Fibroblast of skin of left biceps (primary cell): ENCODE data around the gene RAB5B.
A peak's percentile ranks its signal among the peaks of the same experiment; 100 is the strongest.
"Not testable (repeated sequence)": the region's sequence is repeated elsewhere in the genome, so short reads cannot be mapped to it uniquely, and the experiment has no call there.

Experiments
- DNase-seq, 2 experiments: peaks; one replicate each; pipeline ENCODE4 v3.0.0-alpha.2; 2013; ENCODE audit warnings: low read depth in 2 of 2

RAB5B gene

DNA sequence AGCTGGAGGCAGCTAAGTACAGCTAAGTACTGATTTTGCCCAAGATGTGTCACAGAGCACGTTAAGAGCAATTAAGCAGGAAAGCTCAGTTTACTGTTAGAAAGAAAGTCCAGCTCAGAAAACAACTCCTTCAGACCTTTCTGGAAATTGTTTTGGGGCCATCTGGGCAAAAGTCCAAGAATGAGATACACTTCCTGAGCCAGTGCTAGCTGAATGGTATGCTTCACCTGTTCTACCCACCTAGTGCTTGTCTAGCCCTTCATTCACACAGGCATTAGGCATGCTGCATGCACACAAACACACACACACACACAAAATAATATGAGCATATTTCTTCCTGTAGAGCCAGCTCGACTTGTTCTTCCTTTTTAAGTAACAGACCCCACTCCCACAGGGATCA is 40.3 kb downstream of the RAB5B start:
- DNase-seq, result no peak

DNA sequence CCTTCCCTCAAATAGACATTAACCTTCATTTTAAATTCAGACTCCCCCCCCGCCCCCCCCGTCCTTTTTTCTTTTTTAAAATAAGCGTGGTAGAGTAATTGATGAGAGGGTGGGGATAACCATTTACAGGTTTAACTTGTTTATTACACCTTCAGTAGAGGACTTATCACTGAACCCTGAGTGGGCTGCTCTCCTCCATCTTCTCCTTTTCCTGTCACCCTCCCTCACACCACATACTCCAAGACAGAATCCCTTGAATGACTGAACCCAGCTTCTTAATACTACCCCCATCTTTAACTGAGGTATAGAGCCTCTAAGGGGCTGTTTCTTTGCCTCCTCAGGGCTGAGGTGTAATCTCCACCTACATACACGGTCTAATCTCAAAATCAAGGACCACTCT is 43.3 kb downstream of the RAB5B start:
- no peak for DNase-seq

DNA sequence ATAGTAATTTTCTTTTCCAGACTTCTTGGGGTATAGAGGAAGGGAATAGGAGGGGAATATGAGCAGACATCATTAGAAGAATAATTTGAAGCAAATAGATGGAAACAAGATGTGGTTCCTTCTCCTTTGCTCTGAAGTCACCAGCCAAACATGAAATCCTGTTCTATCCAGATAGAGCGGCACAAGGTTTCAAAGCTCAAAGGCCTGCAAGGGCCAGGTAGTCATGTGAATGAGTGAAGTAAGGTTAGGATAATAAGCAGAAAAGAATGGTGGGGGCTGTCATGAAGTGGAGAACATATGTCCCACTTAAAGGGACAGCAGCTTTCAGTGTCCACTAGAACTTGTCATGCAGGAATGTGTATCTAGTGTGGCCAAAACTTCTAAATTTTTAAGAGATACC is 44.5 kb downstream of the RAB5B start:
- DNase-seq, result no peak

DNA sequence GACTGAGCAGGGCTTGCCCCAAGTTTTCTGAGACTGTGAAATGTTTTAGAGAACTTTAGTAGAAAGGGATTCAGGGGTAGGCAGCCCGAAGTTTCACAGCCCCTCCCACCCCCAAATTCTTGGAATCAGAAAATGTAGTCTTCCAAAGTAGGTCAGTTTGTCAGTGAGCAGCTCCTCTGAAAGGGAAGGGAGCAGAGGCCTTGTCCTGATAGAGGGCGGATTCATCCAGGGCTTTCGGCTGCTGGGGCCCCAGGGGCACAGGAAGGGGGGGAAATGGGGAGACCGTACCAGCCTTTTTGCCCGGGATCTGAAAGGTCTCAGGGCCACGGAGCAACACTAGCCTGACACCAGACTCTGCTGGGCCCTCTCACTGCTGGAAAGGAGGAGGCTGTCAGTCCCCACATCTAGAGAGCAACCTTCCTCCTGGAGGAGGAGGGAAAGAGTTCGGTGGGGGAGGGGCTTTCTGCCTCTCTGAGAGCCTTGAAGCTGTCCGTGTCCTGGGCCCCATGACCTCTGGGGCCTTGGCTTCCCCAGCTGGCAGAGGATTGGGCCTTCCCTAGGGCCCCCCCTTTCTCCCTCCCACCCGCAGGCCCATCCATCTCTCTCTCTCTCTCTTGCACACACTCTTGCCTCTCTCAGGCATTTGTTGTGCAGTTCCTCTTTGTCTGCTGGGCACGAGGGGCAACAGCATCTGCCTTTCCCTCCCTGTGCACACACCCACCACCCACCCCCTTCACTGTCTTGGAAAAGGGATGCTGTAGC is 46.7 kb downstream of the RAB5B start, which contains the start of gene IKZF4:
IKZF4 (plus strand) TSS at position 621 of the 762 bp plus-strand sequence. CDS start 451 bp downstream, outside the sequence.
- no peak for DNase-seq

DNA sequence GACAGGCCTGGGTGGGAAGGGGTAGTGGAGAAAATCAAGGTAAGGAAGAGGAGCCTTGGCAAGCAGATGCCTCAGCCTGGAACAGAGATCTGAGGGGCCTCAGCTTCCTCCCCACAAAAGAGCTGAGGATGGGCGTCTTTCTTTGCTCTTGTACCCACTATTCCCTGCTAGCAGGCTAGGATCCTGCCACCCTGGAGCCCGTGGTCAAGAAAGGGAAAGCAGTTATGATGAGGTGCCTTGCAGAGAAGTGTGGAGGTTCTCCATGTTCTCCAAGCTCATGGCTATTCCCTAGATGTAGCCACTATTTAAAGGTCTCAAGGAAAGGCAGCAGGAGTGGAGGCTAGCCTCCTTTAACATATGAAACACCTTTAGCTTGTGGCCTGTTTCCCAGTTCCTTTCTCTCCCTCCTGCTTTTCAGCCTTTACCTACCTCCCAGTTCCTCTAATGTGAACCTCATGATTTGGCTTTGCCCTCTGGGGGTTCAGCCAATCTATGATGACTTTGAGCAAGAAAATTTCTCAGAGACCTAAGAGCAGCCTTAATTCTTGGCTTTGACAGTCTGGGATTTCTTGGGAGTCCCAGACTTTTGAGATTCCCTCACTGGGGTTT is 48.1 kb downstream of the RAB5B start:
- no peak for DNase-seq

DNA sequence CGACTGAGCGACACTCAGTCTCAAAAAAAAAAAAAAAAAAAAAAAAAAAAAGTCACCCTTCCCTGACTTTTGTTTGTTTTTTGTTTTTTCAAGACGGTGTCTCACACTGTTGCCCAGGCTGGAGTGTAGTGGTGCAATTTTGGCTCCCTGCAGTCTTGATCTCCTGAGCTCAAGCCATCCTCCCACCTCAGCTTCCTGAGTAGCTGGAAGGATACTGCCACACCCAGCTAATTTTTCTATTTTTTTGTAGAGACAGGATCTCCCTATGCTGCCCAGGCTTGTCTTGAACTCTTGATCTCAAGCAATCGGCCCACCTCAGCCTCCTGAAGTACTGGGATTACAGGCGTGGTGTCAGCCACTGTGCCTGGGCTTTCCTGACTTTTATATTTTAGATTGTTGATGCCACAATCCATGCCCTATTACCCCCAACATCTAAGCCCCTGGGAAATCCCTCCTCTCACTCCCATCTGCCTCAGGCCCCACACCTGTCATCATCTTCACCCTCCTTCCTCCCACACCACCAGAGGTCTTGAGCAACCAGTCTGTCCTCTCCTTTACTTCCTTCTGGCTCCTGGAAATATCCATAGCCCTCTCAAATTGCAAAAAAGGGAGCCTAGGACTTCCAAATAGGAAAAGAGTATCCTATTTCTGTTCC is 54.8 kb downstream of the RAB5B start:
- DNase-seq, result no peak

DNA sequence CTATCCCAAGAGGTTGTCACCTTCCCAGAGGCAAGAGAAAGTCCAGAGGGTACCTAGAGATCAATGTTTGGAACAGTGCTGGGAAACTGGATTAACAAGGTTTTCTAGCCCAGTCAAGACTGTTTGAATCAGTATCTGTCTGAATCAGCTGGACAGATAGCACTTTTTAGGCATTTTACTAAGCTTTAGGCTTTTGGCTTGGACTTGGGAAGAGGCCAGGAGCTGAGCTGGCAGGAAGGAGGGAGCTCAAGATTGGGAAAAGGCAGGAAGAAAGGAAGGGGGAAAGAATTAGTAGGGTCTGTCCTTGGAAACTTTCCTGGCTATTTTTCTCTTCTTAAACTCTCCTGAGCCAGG is 55.3 kb downstream of the RAB5B start:
- DNase-seq, result peak in 1 of 2 experiments; percentile 27

DNA sequence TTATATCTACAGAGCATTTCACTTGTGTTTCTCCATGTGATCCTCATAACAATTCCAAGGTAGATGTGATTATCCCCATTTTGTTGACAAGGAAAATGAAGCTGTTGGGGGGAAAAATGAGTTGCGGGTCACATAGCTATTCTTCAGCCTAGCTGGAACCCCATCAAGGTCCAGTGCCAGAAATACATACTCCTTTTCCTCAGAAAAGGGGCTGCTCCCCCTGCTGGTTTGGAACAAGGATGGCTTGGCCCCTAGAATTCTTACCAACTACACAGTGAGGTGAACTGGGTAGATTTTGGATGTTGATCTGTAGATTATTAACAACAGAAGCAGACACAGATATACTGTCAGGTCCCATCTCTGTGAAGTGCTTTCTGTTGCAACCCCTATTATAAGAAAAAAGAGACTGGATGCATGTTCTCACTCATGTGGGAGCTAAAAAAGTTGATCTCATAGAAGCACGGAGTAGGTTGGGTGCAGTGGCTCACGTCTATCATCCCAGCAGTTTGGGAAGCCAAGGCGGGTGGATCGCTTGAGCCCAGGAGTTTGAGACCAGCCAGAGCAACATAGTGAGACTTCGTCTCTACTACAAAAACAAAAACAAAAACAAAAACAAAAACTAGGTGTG is 55.9 kb downstream of the RAB5B start:
- DNase-seq, result peak in 1 of 2 experiments; percentile 34

DNA sequence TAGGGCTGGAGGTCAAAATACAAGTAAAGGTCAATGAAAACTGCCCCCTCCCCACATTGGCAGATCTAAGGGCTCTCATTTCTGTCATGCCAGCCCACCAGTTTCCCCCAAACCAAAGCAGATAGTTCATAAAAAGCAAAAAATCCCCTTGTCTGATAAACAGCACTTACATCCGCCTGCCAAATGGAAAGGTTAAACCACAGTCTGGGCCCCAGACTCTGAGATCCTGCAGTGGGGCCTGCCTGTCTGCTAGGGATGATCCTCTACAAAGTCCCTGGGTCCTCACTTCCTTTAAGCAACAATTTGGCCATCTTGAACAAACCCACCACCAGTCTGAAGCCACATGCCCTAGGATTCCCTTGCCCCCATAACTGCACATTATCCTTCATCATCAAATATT is 58.1 kb downstream of the RAB5B start:
- no peak for DNase-seq

DNA sequence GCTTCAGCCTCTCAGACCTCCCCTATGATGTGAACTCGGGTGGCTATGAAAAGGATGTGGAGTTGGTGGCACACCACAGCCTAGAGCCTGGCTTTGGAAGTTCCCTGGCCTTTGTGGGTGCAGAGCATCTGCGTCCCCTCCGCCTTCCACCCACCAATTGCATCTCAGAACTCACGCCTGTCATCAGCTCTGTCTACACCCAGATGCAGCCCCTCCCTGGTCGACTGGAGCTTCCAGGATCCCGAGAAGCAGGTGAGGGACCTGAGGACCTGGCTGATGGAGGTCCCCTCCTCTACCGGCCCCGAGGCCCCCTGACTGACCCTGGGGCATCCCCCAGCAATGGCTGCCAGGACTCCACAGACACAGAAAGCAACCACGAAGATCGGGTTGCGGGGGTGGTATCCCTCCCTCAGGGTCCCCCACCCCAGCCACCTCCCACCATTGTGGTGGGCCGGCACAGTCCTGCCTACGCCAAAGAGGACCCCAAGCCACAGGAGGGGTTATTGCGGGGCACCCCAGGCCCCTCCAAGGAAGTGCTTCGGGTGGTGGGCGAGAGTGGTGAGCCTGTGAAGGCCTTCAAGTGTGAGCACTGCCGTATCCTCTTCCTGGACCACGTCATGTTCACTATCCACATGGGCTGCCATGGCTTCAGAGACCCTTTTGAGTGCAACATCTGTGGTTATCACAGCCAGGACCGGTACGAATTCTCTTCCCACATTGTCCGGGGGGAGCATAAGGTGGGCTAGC is 60.9 kb downstream of the RAB5B start:
- DNase-seq, result no peak

DNA sequence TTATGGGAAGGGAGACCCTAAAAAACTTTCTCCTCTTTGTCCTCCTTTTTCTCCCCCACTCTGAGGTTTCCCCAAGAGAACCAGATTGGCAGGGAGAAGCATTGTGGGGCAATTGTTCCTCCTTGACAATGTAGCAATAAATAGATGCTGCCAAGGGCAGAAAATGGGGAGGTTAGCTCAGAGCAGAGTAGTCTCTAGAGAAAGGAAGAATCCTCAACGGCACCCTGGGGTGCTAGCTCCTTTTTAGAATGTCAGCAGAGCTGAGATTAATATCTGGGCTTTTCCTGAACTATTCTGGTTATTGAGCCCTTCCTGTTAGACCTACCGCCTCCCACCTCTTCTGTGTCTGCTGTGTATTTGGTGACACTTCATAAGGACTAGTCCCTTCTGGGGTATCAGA is 63.3 kb downstream of the RAB5B start:
- no peak for DNase-seq

DNA sequence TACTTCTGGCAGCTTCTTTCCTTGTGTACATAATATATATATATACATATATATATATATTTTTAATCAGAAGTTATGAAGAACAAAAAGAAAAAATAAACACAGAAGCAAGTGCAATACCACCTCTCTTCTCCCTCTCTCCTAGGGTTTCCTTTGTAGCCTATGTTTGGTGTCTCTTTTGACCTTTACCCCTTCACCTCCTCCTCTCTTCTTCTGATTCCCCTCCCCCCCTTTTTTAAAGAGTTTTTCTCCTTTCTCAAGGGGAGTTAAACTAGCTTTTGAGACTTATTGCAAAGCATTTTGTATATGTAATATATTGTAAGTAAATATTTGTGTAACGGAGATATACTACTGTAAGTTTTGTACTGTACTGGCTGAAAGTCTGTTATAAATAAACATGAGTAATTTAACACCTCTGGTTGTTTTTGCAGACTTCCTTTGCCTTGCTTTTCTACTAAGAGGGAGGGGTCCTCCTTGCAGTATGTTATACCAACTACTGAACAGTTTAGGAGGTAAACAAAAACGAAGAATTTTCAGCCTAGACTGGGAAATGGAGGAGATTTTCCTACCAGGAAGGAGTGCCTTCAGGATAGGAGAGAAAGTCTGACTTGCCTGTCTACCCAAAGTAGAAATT is 64.3 kb downstream of the RAB5B start:
- DNase-seq, result no peak

DNA sequence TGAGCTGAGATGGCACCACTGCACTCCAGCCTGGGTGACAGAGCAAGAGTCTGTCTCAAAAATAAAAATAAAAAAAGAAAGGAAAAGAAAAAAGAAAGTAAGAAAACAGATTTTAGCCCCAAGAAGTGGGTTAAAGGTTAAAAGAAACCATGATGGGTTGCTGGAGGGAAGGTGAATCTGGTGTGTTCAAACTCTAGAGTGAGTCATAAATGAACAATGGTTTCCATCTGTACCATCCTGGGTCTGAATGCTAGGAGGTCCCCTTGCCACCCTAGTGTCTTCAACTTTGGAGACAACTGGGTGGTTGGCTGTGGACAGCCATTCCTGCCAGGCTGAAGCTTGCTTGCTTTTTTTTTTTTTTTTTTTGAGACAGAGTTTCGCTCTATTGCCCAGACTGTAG is 66.3 kb downstream of the RAB5B start:
- DNase-seq, result no peak

DNA sequence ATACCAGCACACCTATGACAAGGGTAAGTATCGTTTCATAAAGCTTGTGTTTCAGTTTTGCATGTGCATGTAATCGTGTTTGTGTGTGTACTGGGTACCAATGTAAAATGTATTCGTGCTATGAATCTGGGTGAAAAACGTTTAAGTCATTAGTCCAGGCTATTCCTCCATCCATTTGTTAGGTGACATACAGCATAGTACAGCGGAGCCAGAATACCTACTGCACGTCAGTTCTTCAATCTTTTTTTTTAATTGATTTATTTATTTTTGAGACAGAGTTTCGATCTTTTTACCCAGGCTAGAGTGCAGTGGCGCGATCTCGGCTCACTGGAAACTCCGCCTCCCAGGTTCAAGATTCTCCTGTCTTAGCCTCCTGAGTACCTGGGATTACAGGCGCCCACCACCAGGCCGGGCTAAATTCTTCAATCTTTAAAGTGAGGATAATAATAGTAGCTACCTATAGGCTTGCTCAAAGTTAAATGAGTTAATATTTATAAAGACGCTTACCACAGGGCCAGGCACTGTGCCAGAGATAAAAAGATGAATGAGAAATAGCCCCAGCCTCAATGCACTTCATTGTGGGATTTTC is 67.2 kb downstream of the RAB5B start:
- no peak for DNase-seq

DNA sequence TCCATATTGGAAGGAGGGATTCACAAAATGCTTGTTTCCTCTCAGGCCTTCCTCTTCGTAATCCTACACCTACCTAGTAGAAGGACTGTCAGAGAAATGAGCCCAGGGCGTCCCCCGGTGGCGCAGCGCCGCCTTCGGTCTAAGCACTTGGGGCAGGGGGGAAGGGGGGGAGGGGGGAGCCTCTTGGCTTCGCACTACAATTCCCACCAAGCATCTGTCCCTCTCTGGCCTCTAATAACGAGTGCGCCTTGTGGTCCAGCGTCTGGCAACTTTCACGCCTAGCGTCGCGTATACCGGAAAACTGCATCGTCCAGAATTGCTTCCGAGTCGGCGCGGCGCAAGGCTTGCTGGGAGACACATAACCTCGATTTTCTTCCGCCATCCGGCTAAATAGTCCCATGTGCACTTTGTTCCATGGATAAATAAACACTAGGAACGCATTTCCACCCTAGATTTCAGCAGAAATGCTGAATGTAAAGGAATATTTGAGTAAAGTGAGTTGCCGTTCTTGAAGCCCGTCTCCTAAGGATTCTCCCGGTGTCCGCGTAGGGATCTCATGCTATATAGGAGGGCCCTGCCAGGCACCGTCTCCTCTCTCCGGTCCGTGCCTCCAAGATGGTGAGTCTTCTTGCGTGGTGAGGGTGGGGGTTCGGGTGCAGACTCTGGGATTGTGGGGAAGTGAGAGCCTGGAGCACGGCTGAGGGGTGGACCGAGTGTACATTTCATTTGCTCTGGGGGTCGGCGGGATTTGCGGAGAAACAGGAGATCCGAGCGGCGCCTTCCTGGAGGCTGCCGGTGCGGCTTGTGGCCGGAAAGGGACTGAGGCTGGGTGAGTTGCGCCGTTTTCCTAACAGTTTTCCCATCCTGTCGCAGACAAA is 67.9 kb downstream of the RAB5B start, which contains the start of gene RPS26:
RPS26 (plus strand) TSS at position 367 of the 878 bp plus-strand sequence; CDS start at position 616, 249 bp downstream.
- DNase-seq, result peak; percentile 100

DNA sequence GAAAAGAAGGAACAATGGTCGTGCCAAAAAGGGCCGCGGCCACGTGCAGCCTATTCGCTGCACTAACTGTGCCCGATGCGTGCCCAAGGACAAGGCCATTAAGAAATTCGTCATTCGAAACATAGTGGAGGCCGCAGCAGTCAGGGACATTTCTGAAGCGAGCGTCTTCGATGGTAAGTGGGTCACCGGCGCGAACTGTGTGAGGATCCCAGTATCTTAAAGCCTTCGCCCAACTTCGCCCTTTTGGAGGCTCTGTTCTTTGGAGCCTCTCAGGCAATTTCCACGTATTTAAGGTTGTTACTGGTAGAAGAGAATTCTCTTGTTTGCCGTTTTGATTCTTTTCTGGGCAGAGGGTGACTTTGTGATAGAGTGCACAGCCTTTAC is 68.5 kb downstream of the RAB5B start:
- not testable (repeated sequence) for DNase-seq

DNA sequence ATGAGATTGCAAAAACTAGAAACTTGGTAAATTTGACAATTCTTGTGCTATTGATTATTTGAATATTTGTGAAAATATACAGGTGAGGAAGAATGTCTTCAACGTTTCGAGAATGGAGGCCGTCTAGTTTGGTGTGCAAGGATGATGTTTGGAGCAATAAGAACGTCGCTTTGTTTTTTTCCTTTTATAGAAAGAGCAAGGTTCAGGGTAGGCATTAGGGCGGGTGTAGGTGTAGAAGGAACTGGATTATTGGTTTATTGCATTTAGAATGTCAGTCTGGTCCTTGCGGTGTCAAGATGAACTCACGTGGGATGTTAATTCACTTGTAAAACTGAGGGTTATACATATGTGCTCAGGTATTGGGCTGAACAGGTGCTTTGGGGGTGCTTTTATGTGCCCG is 69.0 kb downstream of the RAB5B start:
- DNase-seq, result no peak
